ENCODE data around the gene PCDHB12. TPM values are rescaled to one million over a fixed set of nuclear protein-coding genes. Genes with fewer than 3 reads are reported as not detected.
"Not testable (repeated sequence)": the region's sequence is repeated elsewhere in the genome, so short reads cannot be mapped to it uniquely, and the experiment has no call there.

Gene PCDHB12
- total RNA-seq, 1 experiment from 2014 or later = not detected

DNA sequence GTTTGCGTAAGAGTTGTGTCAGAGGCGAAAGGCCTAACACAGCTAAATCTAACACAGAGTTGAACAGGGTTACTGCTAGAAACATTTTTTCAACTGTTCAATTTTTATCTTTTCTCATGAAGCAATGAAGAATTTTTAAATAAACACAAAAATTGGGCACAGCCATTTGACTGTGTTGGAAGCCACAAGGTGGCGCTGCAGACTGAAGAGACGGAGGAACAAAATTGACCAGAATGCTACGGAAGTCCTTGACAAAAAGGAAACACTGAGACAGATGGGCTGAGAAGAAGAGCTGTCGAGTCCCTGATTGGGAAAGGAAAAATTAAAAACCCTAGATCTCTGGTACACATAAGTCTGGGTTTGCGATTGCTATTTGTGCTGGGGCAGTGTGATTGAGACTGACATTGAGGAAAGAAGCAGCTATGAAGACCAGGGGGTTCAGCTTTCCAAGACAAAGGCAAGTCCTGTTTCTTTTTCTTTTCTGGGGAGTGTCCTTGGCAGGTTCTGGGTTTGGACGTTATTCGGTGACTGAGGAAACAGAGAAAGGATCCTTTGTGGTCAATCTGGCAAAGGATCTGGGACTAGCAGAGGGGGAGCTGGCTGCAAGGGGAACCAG, 21.5 kb upstream of the PCDHB12 start, which contains the start of gene PCDHB9:
Gene PCDHB9 (plus strand): TSS at position 265 of the 616 bp plus-strand sequence. CDS start 158 bp downstream, at position 423.
- Mint-ChIP-seq H3K4me3 (ENCODE audit: unreplicated experiment) (no peak within 1 kb of the TSS), H3K4me1 (ENCODE audit: low read depth, unreplicated experiment) (no peaks in the 10 kb centered on the region), H3K27me3 (ENCODE audit: insufficient read depth, unreplicated experiment) (no peaks in the 10 kb centered on the region), H3K9me3 (ENCODE audit: unreplicated experiment) (peaks cover 43% of the 10 kb centered on the region), H3K27ac (ENCODE audit: unreplicated experiment) (no peak within 1 kb of the TSS), H3K36me3 (ENCODE audit: insufficient read depth, unreplicated experiment) (no peaks in the 10 kb centered on the region)
- intact Hi-C loops (cut with micrococcal nuclease; ENCODE audit: unreplicated experiment) = no loop called here
- BruUV-seq (replicated peaks) = no TSS peak
- Histone ChIP-seq H3K36me3 (ENCODE audit: control insufficient read depth, insufficient read depth, low read length) (no peaks in the 10 kb centered on the region), H3K4me3 (ENCODE audit: low read depth, low read length) (no peak within 1 kb of the TSS), H3K9me3 (no peaks in the 10 kb centered on the region), H3K27me3 (replicated peaks; ENCODE audit: control insufficient read depth, insufficient read depth, low read length) (no peaks in the 10 kb centered on the region), H3K4me1 (no peaks in the 10 kb centered on the region)
- DNase-seq = no peak
- CTCF ChIA-PET = no interaction called here
- TF ChIP-seq, protein P1, sequence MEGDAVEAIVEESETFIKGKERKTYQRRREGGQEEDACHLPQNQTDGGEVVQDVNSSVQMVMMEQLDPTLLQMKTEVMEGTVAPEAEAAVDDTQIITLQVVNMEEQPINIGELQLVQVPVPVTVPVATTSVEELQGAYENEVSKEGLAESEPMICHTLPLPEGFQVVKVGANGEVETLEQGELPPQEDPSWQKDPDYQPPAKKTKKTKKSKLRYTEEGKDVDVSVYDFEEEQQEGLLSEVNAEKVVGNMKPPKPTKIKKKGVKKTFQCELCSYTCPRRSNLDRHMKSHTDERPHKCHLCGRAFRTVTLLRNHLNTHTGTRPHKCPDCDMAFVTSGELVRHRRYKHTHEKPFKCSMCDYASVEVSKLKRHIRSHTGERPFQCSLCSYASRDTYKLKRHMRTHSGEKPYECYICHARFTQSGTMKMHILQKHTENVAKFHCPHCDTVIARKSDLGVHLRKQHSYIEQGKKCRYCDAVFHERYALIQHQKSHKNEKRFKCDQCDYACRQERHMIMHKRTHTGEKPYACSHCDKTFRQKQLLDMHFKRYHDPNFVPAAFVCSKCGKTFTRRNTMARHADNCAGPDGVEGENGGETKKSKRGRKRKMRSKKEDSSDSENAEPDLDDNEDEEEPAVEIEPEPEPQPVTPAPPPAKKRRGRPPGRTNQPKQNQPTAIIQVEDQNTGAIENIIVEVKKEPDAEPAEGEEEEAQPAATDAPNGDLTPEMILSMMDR (IDR thresholded peaks at IDR 0.05; ENCODE audit: insufficient read depth in 1 of 2, low read depth in 1 of 2, low read length in 1 of 2, severe bottlenecking in 1 of 2, unreplicated experiment in 1 of 2) = peak; percentile 22 to 28
- POLR2A ChIA-PET = no interaction called here

DNA sequence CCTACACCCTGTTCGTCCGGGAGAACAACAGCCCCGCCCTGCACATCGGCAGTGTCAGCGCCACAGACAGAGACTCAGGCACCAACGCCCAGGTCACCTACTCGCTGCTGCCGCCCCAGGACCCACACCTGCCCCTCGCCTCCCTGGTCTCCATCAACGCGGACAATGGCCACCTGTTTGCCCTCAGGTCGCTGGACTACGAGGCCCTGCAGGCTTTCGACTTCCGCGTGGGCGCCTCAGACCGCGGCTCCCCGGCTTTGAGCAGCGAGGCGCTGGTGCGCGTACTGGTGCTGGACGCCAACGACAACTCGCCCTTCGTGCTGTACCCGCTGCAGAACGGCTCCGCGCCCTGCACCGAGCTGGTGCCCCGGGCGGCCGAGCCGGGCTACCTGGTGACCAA, 19.8 kb upstream of the PCDHB12 start:
- H3K9me3 Mint-ChIP-seq (ENCODE audit: unreplicated experiment) = peaks cover 52% of the 10 kb centered on the region
- POLR2A ChIA-PET; H3K4me1 Mint-ChIP-seq (ENCODE audit: low read depth, unreplicated experiment); H3K4me1 ChIP-seq; H3K4me3 ChIP-seq (ENCODE audit: low read depth, low read length); H3K27me3 ChIP-seq (replicated peaks; ENCODE audit: control insufficient read depth, insufficient read depth, low read length); intact Hi-C loops (cut with micrococcal nuclease; ENCODE audit: unreplicated experiment); H3K36me3 Mint-ChIP-seq (ENCODE audit: insufficient read depth, unreplicated experiment); H3K27me3 Mint-ChIP-seq (ENCODE audit: insufficient read depth, unreplicated experiment); BruUV-seq (replicated peaks); DNase-seq; H3K4me3 Mint-ChIP-seq (ENCODE audit: unreplicated experiment); H3K9me3 ChIP-seq; H3K27ac Mint-ChIP-seq (ENCODE audit: unreplicated experiment); H3K36me3 ChIP-seq (ENCODE audit: control insufficient read depth, insufficient read depth, low read length); CTCF ChIA-PET: not testable (repeated sequence)

- POLR2A ChIA-PET; BruUV-seq (replicated peaks); H3K27ac Mint-ChIP-seq (ENCODE audit: unreplicated experiment); H3K4me3 ChIP-seq (ENCODE audit: low read depth, low read length); DNase-seq; CTCF ChIA-PET; H3K4me1 ChIP-seq; H3K4me1 Mint-ChIP-seq (ENCODE audit: low read depth, unreplicated experiment); H3K27me3 Mint-ChIP-seq (ENCODE audit: insufficient read depth, unreplicated experiment); H3K4me3 Mint-ChIP-seq (ENCODE audit: unreplicated experiment); intact Hi-C loops (cut with micrococcal nuclease; ENCODE audit: unreplicated experiment); H3K36me3 Mint-ChIP-seq (ENCODE audit: insufficient read depth, unreplicated experiment); H3K36me3 ChIP-seq (ENCODE audit: control insufficient read depth, insufficient read depth, low read length); H3K27me3 ChIP-seq (replicated peaks; ENCODE audit: control insufficient read depth, insufficient read depth, low read length); H3K9me3 ChIP-seq: not testable (repeated sequence)
- H3K9me3 Mint-ChIP-seq (ENCODE audit: unreplicated experiment) = peaks cover 52% of the 10 kb centered on the region
These were observed 19.4 kb upstream of the PCDHB12 start for GRCh38 chr5:141189131-141189530.

GRCh38 chr5:141192110-141192725, 16.3 kb upstream of the PCDHB12 start, which contains the start of gene PCDHB10:
PCDHB10 (plus strand) TSS chr5:141192353; CDS start chr5:141192553, 200 bp downstream.
- BruUV-seq (replicated peaks) = no TSS peak
- Mint-ChIP-seq H3K27me3 (ENCODE audit: insufficient read depth, unreplicated experiment) (no peaks in the 10 kb centered on the region), H3K9me3 (ENCODE audit: unreplicated experiment) (peaks cover 39% of the 10 kb centered on the region), H3K4me3 (ENCODE audit: unreplicated experiment) (peak within 1 kb of the TSS; percentile 40), H3K36me3 (ENCODE audit: insufficient read depth, unreplicated experiment) (no peaks in the 10 kb centered on the region), H3K4me1 (ENCODE audit: low read depth, unreplicated experiment) (no peaks in the 10 kb centered on the region), H3K27ac (ENCODE audit: unreplicated experiment) (no peak within 1 kb of the TSS)
- intact Hi-C loops (cut with micrococcal nuclease; ENCODE audit: unreplicated experiment) = loop anchor here (5.0 kb wide), 1 partner anchor 370 kb away; no protein-coding TSS in a partner anchor
- no peaks in the 10 kb centered on the region for H3K36me3 ChIP-seq (ENCODE audit: control insufficient read depth, insufficient read depth, low read length)
- DNase-seq = peak in 1 of 2 experiments; percentile 21
- peaks cover 14% of the 10 kb centered on the region for H3K9me3 ChIP-seq
- no peaks in the 10 kb centered on the region for H3K27me3 ChIP-seq (replicated peaks; ENCODE audit: control insufficient read depth, insufficient read depth, low read length)
- no peak within 1 kb of the TSS for H3K4me3 ChIP-seq (ENCODE audit: low read depth, low read length)
- ChIA-PET CTCF (no interaction called here), POLR2A (no interaction called here)
- no peaks in the 10 kb centered on the region for H3K4me1 ChIP-seq
- TF ChIP-seq, protein P1 (IDR thresholded peaks at IDR 0.05; ENCODE audit: insufficient read depth in 1 of 2, low read depth in 1 of 2, low read length in 1 of 2, severe bottlenecking in 1 of 2, unreplicated experiment in 1 of 2) = peak in 1 of 2 experiments; percentile 24

DNA sequence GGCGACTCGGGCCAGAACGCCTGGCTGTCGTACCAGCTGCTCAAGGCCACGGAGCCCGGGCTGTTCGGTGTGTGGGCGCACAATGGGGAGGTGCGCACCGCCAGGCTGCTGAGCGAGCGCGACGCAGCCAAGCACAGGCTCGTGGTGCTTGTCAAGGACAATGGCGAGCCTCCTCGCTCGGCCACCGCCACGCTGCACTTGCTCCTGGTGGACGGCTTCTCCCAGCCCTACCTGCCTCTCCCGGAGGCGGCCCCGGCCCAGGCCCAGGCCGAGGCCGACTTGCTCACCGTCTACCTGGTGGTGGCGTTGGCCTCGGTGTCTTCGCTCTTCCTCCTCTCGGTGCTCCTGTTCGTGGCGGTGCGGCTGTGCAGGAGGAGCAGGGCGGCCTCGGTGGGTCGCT, 14.2 kb upstream of the PCDHB12 start:
- CTCF ChIA-PET; H3K4me1 ChIP-seq; H3K4me3 Mint-ChIP-seq (ENCODE audit: unreplicated experiment); BruUV-seq (replicated peaks); H3K4me3 ChIP-seq (ENCODE audit: low read depth, low read length); H3K4me1 Mint-ChIP-seq (ENCODE audit: low read depth, unreplicated experiment); H3K36me3 Mint-ChIP-seq (ENCODE audit: insufficient read depth, unreplicated experiment); H3K36me3 ChIP-seq (ENCODE audit: control insufficient read depth, insufficient read depth, low read length); H3K27ac Mint-ChIP-seq (ENCODE audit: unreplicated experiment); DNase-seq; POLR2A ChIA-PET; H3K27me3 ChIP-seq (replicated peaks; ENCODE audit: control insufficient read depth, insufficient read depth, low read length); H3K27me3 Mint-ChIP-seq (ENCODE audit: insufficient read depth, unreplicated experiment): not testable (repeated sequence)
- intact Hi-C loops (cut with micrococcal nuclease; ENCODE audit: unreplicated experiment) = loop anchor here (5.0 kb wide), 1 partner anchor 368 kb away; no protein-coding TSS in a partner anchor
- H3K9me3 Mint-ChIP-seq (ENCODE audit: unreplicated experiment) = peaks cover 47% of the 10 kb centered on the region
- H3K9me3 ChIP-seq = peaks cover 22% of the 10 kb centered on the region

All from Caco-2 (cell line).